Upper lobe of left lung (tissue), 4 donors: ENCODE results near the gene QDPR.

Source experiments
- EP300 ChIP-seq, 4 donors: sonication (generic); formaldehyde crosslinking; IDR thresholded peaks; one replicate each; pipeline ENCODE4 v1.5.1; 2017; ENCODE audit warnings: antibody characterized with exemption in 4 of 4, control low read depth in 2 of 4
- POLR2A ChIP-seq, 4 donors: fragments of 450-650 bp; IDR thresholded peaks; one replicate each; pipeline ENCODE4 v1.5.1; 2016 to 2017; ENCODE audit warnings: antibody characterized with exemption in 4 of 4, mild to moderate bottlenecking in 2 of 4
- POLR2AphosphoS5 ChIP-seq, 2 donors: sonication (generic); formaldehyde crosslinking; IDR thresholded peaks; one replicate each; pipeline ENCODE4 v1.5.1; 2017; ENCODE audit warnings: antibody characterized with exemption in 2 of 2
- TF ChIP-seq, protein P1 (sequence below), 6 experiments: fragments of 450-650 bp in 4 of 6; fragments of 200-600 bp in 2 of 6; sonication (generic) in 2 of 6; IDR thresholded peaks; one replicate each; pipeline ENCODE4 v1.5.1; 2016 to 2019; ENCODE audit warnings: antibody characterized with exemption in 6 of 6

DNA sequence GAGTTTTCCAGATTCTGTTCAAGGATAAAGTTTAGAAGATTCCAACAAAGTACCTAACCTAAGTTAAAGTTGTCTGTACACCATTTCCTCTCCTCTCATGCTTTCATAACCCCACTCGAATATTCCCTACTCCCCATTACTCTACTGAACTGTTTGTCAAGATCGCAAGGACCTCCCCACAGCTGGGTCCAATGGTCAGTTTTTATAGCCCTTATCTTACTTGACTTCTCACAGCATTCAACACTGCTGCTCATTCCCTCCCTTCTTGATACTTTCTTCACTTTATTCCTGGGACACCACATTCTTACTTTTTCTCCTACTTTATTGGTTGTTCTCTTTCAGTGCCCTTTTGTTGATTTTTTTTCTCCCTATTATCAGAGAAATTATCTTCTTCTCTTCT, 30.9 kb downstream of the QDPR start:
- no peak for TF ChIP-seq POLR2AphosphoS5 (IDR thresholded peaks at IDR 0.05)
- TF ChIP-seq POLR2A (IDR thresholded peaks at IDR 0.05): no peak
- TF ChIP-seq, protein P1, sequence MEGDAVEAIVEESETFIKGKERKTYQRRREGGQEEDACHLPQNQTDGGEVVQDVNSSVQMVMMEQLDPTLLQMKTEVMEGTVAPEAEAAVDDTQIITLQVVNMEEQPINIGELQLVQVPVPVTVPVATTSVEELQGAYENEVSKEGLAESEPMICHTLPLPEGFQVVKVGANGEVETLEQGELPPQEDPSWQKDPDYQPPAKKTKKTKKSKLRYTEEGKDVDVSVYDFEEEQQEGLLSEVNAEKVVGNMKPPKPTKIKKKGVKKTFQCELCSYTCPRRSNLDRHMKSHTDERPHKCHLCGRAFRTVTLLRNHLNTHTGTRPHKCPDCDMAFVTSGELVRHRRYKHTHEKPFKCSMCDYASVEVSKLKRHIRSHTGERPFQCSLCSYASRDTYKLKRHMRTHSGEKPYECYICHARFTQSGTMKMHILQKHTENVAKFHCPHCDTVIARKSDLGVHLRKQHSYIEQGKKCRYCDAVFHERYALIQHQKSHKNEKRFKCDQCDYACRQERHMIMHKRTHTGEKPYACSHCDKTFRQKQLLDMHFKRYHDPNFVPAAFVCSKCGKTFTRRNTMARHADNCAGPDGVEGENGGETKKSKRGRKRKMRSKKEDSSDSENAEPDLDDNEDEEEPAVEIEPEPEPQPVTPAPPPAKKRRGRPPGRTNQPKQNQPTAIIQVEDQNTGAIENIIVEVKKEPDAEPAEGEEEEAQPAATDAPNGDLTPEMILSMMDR (IDR thresholded peaks at IDR 0.05): no peak
- no peak for TF ChIP-seq EP300 (IDR thresholded peaks at IDR 0.05)
